Right atrium auricular region (tissue), 2 donors: ENCODE results near the gene SFXN5. TPM values are rescaled to one million over a fixed set of nuclear protein-coding genes. Genes with fewer than 3 reads are reported as not detected.

ENCODE experiments used
- DNase-seq: peaks from one replicate; pipeline ENCODE4 v3.0.0-alpha.2; 2019; ENCODE audit warnings: low spot score
- H3K27ac ChIP-seq, 2 donors: fragments of 200-600 bp; sonication (generic); 1 replicate in 1 of 2; 2 replicates in 1 of 2; pipeline ENCODE4 v1.5.1; 2016 to 2019
- H3K27me3 ChIP-seq, 2 donors: fragments of 200-600 bp; sonication (generic); one replicate each; pipeline versions ENCODE4 v1.5.1 to v1.6.0; 2017 to 2019
- H3K36me3 ChIP-seq: fragments of 200-600 bp; sonication (generic); one replicate; pipeline ENCODE4 v1.5.1; 2016
- H3K4me1 ChIP-seq, 2 donors: fragments of 200-600 bp; sonication (generic); one replicate each; pipeline versions ENCODE4 v1.5.1 to v1.6.0; 2017 to 2019
- H3K4me3 ChIP-seq, 2 donors: fragments of 200-600 bp; sonication (generic); 1 replicate in 1 of 2; 2 replicates in 1 of 2; pipeline ENCODE4 v1.5.1; 2017 to 2019; ENCODE audit warnings: mild to moderate bottlenecking in 1 of 2, moderate library complexity in 1 of 2
- H3K9me3 ChIP-seq, 2 donors: fragments of 200-600 bp; sonication (generic); one replicate each; pipeline ENCODE4 v1.5.1; 2019
- total RNA-seq, 2 donors: library from RNA; depleted of rRNA; stranded (reverse); fragments of >200 nt; gene quantifications; one replicate each; pipeline ENCODE4 v1.1.0, GENCODE V29; 2016
- TF ChIP-seq, protein P1 (sequence below), 2 donors: fragments of 200-600 bp; sonication (generic); IDR thresholded peaks; one replicate each; pipeline ENCODE4 v1.5.1; 2019; ENCODE audit warnings: antibody characterized with exemption in 2 of 2

SFXN5 gene
- total RNA-seq, 2 donors from 2014 or later, result 4.5 to 5.8 TPM

DNA sequence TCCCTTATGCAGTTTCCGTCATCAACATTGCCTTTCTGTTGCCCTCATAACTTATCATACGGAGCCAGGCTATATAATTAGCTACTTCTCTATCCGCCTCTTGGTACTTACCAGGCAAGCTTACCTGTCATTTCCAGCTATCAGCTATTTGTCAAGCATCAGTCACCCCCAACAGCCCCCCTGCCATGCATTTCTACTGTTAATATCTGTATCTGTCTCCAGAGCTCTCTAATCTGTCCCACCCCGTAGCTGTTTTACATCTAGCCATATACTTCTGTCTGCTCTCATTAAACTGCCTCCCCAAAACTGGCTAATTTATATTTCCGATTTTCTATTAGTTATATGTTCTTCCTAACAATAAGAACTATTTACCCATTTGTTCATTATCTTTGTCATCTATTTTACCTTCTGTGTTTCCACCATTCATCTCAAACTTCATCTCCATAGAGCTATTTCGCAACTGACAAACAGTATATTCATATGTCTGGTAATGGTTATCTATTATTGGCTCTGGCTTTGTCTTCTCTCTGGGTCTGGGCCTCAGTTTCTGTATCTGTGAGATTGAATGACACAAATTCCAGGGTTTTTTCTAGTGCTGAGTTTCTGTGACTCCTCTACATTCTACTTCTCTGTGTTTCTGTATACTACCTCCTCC, 144.6 kb downstream of the SFXN5 start:
- H3K36me3 ChIP-seq, result no peaks in the 10 kb centered on the region
- no peak for DNase-seq
- peaks cover 0 to 18% of the 10 kb centered on the region in 2 donors for H3K4me1 ChIP-seq
- no peak overlapping the region for H3K4me3 ChIP-seq
- H3K9me3 ChIP-seq, result no peaks in the 10 kb centered on the region
- TF ChIP-seq, protein P1, sequence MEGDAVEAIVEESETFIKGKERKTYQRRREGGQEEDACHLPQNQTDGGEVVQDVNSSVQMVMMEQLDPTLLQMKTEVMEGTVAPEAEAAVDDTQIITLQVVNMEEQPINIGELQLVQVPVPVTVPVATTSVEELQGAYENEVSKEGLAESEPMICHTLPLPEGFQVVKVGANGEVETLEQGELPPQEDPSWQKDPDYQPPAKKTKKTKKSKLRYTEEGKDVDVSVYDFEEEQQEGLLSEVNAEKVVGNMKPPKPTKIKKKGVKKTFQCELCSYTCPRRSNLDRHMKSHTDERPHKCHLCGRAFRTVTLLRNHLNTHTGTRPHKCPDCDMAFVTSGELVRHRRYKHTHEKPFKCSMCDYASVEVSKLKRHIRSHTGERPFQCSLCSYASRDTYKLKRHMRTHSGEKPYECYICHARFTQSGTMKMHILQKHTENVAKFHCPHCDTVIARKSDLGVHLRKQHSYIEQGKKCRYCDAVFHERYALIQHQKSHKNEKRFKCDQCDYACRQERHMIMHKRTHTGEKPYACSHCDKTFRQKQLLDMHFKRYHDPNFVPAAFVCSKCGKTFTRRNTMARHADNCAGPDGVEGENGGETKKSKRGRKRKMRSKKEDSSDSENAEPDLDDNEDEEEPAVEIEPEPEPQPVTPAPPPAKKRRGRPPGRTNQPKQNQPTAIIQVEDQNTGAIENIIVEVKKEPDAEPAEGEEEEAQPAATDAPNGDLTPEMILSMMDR (IDR thresholded peaks at IDR 0.05), result no peak
- H3K27me3 ChIP-seq, result peaks cover 22 to 36% of the 10 kb centered on the region in 2 donors
- H3K27ac ChIP-seq, result no peak overlapping the region

DNA sequence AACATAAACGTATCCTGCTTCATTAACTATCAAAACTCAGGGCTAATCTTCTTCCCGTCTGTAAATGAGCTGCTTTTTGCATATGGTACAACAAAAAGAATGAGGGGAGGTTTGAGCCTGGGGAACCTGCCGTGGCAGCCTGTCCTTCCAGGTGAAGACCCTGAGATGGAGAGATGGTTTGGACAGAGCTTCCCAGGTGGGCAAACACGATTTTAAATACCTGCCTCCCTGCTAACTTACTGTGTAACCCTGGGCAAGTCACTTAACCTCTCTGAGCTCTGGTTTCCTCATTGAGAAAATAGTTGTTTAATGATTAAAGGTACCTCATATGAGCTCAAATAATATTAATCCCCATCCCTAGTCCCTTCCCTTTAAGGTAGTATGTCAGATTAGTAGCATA, 145.1 kb downstream of the SFXN5 start:
- H3K4me3 ChIP-seq, result no peak overlapping the region
- TF ChIP-seq, protein P1 (IDR thresholded peaks at IDR 0.05), result no peak
- no peaks in the 10 kb centered on the region for H3K36me3 ChIP-seq
- H3K9me3 ChIP-seq, result no peaks in the 10 kb centered on the region
- DNase-seq, result no peak
- H3K27me3 ChIP-seq, result peaks cover 22 to 41% of the 10 kb centered on the region in 2 donors
- H3K4me1 ChIP-seq, result peaks cover 0 to 18% of the 10 kb centered on the region in 2 donors
- H3K27ac ChIP-seq, result no peak overlapping the region

DNA sequence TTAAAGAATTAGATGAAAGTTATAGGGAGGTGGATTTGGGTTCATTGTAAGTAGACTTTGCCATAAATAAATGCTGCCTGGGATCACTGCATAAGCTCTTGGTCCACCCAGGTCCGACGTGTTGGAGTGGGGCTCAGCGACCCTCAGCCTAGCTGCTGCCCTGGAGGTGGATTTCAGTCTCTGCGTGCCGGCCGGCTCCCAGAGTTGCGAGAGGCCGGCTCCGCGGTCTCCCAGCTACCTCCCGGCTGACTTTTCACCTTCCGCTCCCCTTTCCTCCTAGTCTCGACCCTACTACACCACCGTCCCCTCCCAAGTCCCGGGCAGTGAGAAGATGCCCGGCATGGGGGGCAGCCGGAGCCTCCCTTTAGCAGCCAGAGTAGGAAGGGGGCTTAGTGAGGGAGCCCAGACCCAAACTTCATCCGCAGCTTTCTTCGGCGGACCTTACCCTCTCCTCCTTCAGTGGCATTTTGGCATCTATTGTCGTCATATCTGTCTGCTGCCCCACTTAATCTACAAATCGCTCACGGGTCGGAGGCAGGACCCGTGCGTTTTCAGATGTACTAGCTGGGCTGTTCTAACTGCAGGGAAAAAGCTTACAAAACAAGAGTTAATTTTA, 146.1 kb downstream of the SFXN5 start:
- no peaks in the 10 kb centered on the region for H3K9me3 ChIP-seq
- TF ChIP-seq, protein P1 (IDR thresholded peaks at IDR 0.05), result no peak
- DNase-seq, result no peak
- H3K36me3 ChIP-seq, result no peaks in the 10 kb centered on the region
- H3K4me1 ChIP-seq, result peaks cover 0 to 24% of the 10 kb centered on the region in 2 donors
- H3K4me3 ChIP-seq, result no peak overlapping the region
- H3K27ac ChIP-seq, result no peak overlapping the region
- peaks cover 31 to 49% of the 10 kb centered on the region in 2 donors for H3K27me3 ChIP-seq

GRCh38 chr2:72924353-72925240, 146.9 kb downstream of the SFXN5 start:
- peaks cover 0 to 32% of the 10 kb centered on the region in 2 donors for H3K4me1 ChIP-seq
- DNase-seq, result no peak
- H3K4me3 ChIP-seq, result no peak overlapping the region
- H3K36me3 ChIP-seq, result no peaks in the 10 kb centered on the region
- no peak overlapping the region for H3K27ac ChIP-seq
- H3K9me3 ChIP-seq, result no peaks in the 10 kb centered on the region
- peaks cover 39 to 57% of the 10 kb centered on the region in 2 donors for H3K27me3 ChIP-seq
- TF ChIP-seq, protein P1 (IDR thresholded peaks at IDR 0.05), result no peak

- H3K27ac ChIP-seq, result no peak overlapping the region
- peaks cover 46 to 65% of the 10 kb centered on the region in 2 donors for H3K27me3 ChIP-seq
- H3K4me3 ChIP-seq, result no peak overlapping the region
- no peaks in the 10 kb centered on the region for H3K36me3 ChIP-seq
- H3K9me3 ChIP-seq, result no peaks in the 10 kb centered on the region
- TF ChIP-seq, protein P1 (IDR thresholded peaks at IDR 0.05), result no peak
- DNase-seq, result no peak
- H3K4me1 ChIP-seq, result peaks cover 0 to 35% of the 10 kb centered on the region in 2 donors
These were observed 147.6 kb downstream of the SFXN5 start for GRCh38 chr2:72923833-72924352.
